K562 (cell line): ENCODE measurements around the gene LRP4. TPM values are rescaled to one million over a fixed set of nuclear protein-coding genes. Genes with fewer than 3 reads are reported as not detected.

ENCODE experiments used
- ATAC-seq: fragments of 200-7000 bp; cut with Tn5 transposase; 3 replicates; pipeline ENCODE4 v1.9.1; 2020; ENCODE audit warnings: moderate library complexity
- BruUV-seq: library from RNA; stranded (reverse); fragments of 400-500 nt; replicated peaks from 2 replicates; lab custom pipeline; 2021; lab: Mats Ljungman, UMichigan
- CTCF ChIA-PET: fragments of 300-600 bp; formaldehyde crosslinking; extraction: SDS; loops from one replicate; lab custom pipeline; 2021; ENCODE audit warnings: low intra/inter-chr PET ratio; lab: Yijun Ruan, JAX
- POLR2A ChIA-PET: fragments of 300-600, 350-650 bp; sonication (Branson Sonifier 250); formaldehyde crosslinking; extraction: SDS; loops from one replicate; lab custom pipeline; 2021; ENCODE audit warnings: antibody characterized with exemption, inconsistent platforms; lab: Yijun Ruan, JAX
- DNase-seq, 4 experiments: peaks; one replicate each; pipeline versions ENCODE4 v3.0.0 to v3.0.0-alpha.2; 2011 to 2018; ENCODE audit warnings: low spot score in 3 of 4, mixed read lengths in 3 of 4; ENCODE audit errors: extremely low read depth in 1 of 4
- FAIRE-seq: peaks from 2 replicates; lab custom pipeline; 2011; peaks lifted over from hg19 to GRCh38; lab: Jason Lieb, UNC
- H2AFZ ChIP-seq: 2 replicates; pipeline ENCODE4 v1.6.0; 2011; ENCODE audit warnings: low read depth, low read length, control low read depth, inconsistent platforms
- H3K27ac ChIP-seq: fragments of 200-600 bp; 3 replicates; pipeline ENCODE4 v1.8.0; 2011; ENCODE audit warnings: low read depth, mild to moderate bottlenecking, control low read depth, inconsistent platforms, low read length, moderate library complexity, mixed read lengths; ENCODE audit errors: extremely low read depth
- H3K27me3 ChIP-seq, 2 experiments: fragments of 300-600 bp in 1 of 2; 2 replicates in 1 of 2; 3 replicates in 1 of 2; pipeline versions ENCODE4 v1.6.0 to v1.8.0; 2011; ENCODE audit warnings: inconsistent platforms in 2 of 2, low read length in 2 of 2, mild to moderate bottlenecking in 1 of 2, mixed read lengths in 1 of 2, moderate library complexity in 1 of 2; ENCODE audit not compliant: control insufficient read depth in 2 of 2, insufficient read depth in 2 of 2
- H3K36me3 ChIP-seq: fragments of 300-600 bp; 3 replicates; pipeline ENCODE4 v1.8.0; 2011; ENCODE audit warnings: mild to moderate bottlenecking, low read length, inconsistent platforms; ENCODE audit not compliant: control insufficient read depth, insufficient read depth
- H3K4me1 ChIP-seq, 2 experiments: fragments of 200-600 bp in 1 of 2; replicated peaks in 1 of 2; 2 replicates in 1 of 2; 3 replicates in 1 of 2; pipeline versions ENCODE4 v1.5.1 to v1.8.0; 2011; ENCODE audit warnings: inconsistent platforms in 2 of 2, low read length in 2 of 2, mild to moderate bottlenecking in 1 of 2, mixed read lengths in 1 of 2, moderate library complexity in 1 of 2; ENCODE audit not compliant: control insufficient read depth in 2 of 2, insufficient read depth in 2 of 2
- H3K4me2 ChIP-seq: 2 replicates; pipeline ENCODE4 v1.6.1; 2011; ENCODE audit warnings: low read length, control low read depth, inconsistent platforms, mixed read lengths; ENCODE audit not compliant: insufficient read depth
- H3K4me3 ChIP-seq: fragments of 200-600 bp; sonication (generic), shearing (Covaris generic); 2 replicates; pipeline ENCODE4 v1.5.1; 2016; ENCODE audit warnings: control low read depth, inconsistent platforms
- H3K79me2 ChIP-seq: fragments of 200-600 bp; 3 replicates; pipeline ENCODE4 v1.8.0; 2011; ENCODE audit warnings: low read length, inconsistent platforms; ENCODE audit not compliant: control insufficient read depth, insufficient read depth
- H3K9ac ChIP-seq, 2 experiments: 2 replicates each; pipeline versions ENCODE4 v1.6.0 to v1.6.1; 2011; ENCODE audit warnings: low read depth in 2 of 2, low read length in 2 of 2, control low read depth in 1 of 2, inconsistent platforms in 1 of 2, mild to moderate bottlenecking in 1 of 2, mixed read lengths in 1 of 2; ENCODE audit not compliant: insufficient read depth in 1 of 2
- H3K9me1 ChIP-seq: one replicate; pipeline ENCODE4 v1.6.0; 2011; ENCODE audit warnings: inconsistent platforms, mild to moderate bottlenecking, low read length, moderate library complexity; ENCODE audit not compliant: control insufficient read depth, insufficient read depth
- H3K9me3 ChIP-seq: replicated peaks from 2 replicates; pipeline ENCODE4 v1.5.1; 2011; ENCODE audit warnings: low read depth, low read length, inconsistent platforms; ENCODE audit not compliant: control insufficient read depth, insufficient read depth
- H4K20me1 ChIP-seq: replicated peaks from 2 replicates; pipeline ENCODE4 v1.6.1; 2011; ENCODE audit warnings: low read length, inconsistent platforms, mixed read lengths; ENCODE audit not compliant: control insufficient read depth, insufficient read depth
- CBFB ChIP-seq: sonication (generic); formaldehyde crosslinking; IDR thresholded peaks from 2 replicates; pipeline ENCODE4 v1.4.0; 2020; ENCODE audit warnings: mild to moderate bottlenecking, missing genetic modification reagents
- CTBP1 ChIP-seq: fragments of 450-650 bp; IDR thresholded peaks from 2 replicates; pipeline ENCODE4 v1.6.1; 2016; ENCODE audit warnings: borderline replicate concordance
- DLX4 ChIP-seq: fragments of 250-450 bp; sonication (Bioruptor Pico); IDR thresholded peaks from 2 replicates; pipeline ENCODE4 v1.6.1; 2021; ENCODE audit warnings: mild to moderate bottlenecking
- FOXA3 ChIP-seq, 2 experiments: fragments of 450-650 bp in 1 of 2; sonication (generic) in 1 of 2; formaldehyde crosslinking; IDR thresholded peaks in 1 of 2; conservative IDR thresholded peaks in 1 of 2; 2 replicates each; pipeline versions ENCODE4 v1.4.0 to v1.8.0; 2020 to 2022; ENCODE audit warnings: mild to moderate bottlenecking in 2 of 2, missing genetic modification reagents in 1 of 2
- JUND ChIP-seq, 2 experiments: IDR thresholded peaks; 2 replicates in 1 of 2; 3 replicates in 1 of 2; pipeline ENCODE4 v1.6.1; 2011; ENCODE audit warnings: borderline replicate concordance in 2 of 2, low read depth in 2 of 2, low read length in 2 of 2, improper control_type of control experiment in 1 of 2, missing biosample characterization in 1 of 2, missing genetic modification characterization in 1 of 2, missing genetic modification reagents in 1 of 2
- MAFK ChIP-seq: IDR thresholded peaks from 2 replicates; pipeline ENCODE4 v1.6.1; 2011; ENCODE audit warnings: low read length, improper control_type of control experiment
- MXI1 ChIP-seq: IDR thresholded peaks from 2 replicates; pipeline ENCODE4 v1.6.1; 2011; ENCODE audit warnings: low read depth, mild to moderate bottlenecking, improper control_type of control experiment, low read length
- SMAD3 ChIP-seq: fragments of 450-650 bp; formaldehyde crosslinking; conservative IDR thresholded peaks from 2 replicates; pipeline ENCODE4 v1.4.0; 2020; ENCODE audit warnings: mild to moderate bottlenecking
- STAG1 ChIP-seq: sonication (generic); formaldehyde crosslinking; IDR thresholded peaks from 2 replicates; pipeline ENCODE4 v1.5.0; 2020; ENCODE audit warnings: missing genetic modification reagents, borderline replicate concordance
- TBL1XR1 ChIP-seq, 2 experiments: IDR thresholded peaks; 2 replicates each; pipeline ENCODE4 v1.6.1; 2012; ENCODE audit warnings: improper control_type of control experiment in 2 of 2, low read length in 2 of 2, mild to moderate bottlenecking in 1 of 2
- ZBTB33 ChIP-seq: sonication (generic); formaldehyde crosslinking; IDR thresholded peaks from 2 replicates; pipeline ENCODE4 v1.8.1; 2023; ENCODE audit warnings: mild to moderate bottlenecking, missing genetic modification reagents
- WGBS: fragments of 100-300 bp; shearing (Covaris generic); methylation state at CpG from one replicate; pipeline ENCODE4 v1.1.6; 2016; ENCODE audit warnings: low coverage, mixed read lengths; ENCODE audit not compliant: insufficient coverage; ENCODE audit errors: missing lambda C conversion rate; 5-methylcytosine and 5-hydroxymethylcytosine counted together
- in situ Hi-C: fragments of 300-500 bp; cut with MboI; formaldehyde crosslinking; loops from 4 replicates; pipeline ENCODE4 v1.15.0; 2018; ENCODE audit warnings: inconsistent platforms, mixed read lengths
- intact Hi-C: fragments of 100-400 bp; cut with micrococcal nuclease; formaldehyde crosslinking; loops from 2 replicates; pipeline ENCODE4 v1.14.2; 2022
- polyA plus RNA-seq, 8 experiments: library from polyadenylated mRNA; depleted of rRNA in 4 of 8; stranded (reverse) in 5 of 8; unstranded in 3 of 8; fragments of >200 nt; fragmentation: Nextera tagmentation in 2 of 8; fragmentation: Illumina TruSeq in 1 of 8; extraction: Ambion mirVana in 2 of 8; extraction: Trizol in 1 of 8; gene quantifications; 2 replicates each; pipeline versions ENCODE4 v1.2.1 to v1.2.3, GENCODE V29; 2011 to 2014; ENCODE audit warnings: inconsistent platforms in 1 of 8, missing spikeins in 1 of 8
- total RNA-seq, 7 experiments: library from RNA; depleted of rRNA in 6 of 7; stranded (reverse); fragments of >200 nt in 6 of 7; fragmentation: Illumina TruSeq in 2 of 7; extraction: Trizol in 2 of 7; gene quantifications; 2 replicates each; pipeline versions ENCODE4 v1.2.1 to v1.2.3, GENCODE V29; 2011 to 2021; ENCODE audit warnings: low replicate concordance in 1 of 7
- TF ChIP-seq, protein P1 (sequence below): fragments of 250-450 bp; sonication (Bioruptor Pico); IDR thresholded peaks from 2 replicates; pipeline ENCODE4 v1.5.0; 2021; ENCODE audit warnings: mild to moderate bottlenecking, borderline replicate concordance

Gene LRP4
- total and polyA plus RNA-seq, 9 of the 15 experiments (the other 6 are each of a cell fraction or from before 2014, with no cell fraction given): 0.04 to 0.54 (median 0.10) TPM

DNA sequence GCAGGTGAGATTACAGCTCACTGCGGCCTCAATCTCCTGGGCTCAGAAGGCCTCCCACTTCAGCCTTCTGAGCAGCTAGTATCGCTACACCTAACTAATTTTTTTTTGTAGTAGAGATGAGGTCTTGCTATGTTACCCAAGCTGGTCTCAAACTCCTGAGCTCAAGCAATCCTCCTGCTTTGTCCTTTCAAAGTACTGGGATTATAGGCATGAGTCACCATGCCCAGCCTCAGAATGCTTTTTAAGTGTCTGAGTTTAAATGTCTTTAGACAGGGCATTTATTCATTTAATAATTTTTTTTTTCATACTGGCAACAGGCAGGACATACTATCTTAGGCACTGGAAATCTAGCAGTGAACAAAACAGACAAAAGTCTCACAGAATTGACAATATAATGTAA, 27.7 kb downstream of the LRP4 start (continued):
- TF ChIP-seq DLX4 (no peak), SMAD3 (CRISPR knock-in tag) (no peak)

DNA sequence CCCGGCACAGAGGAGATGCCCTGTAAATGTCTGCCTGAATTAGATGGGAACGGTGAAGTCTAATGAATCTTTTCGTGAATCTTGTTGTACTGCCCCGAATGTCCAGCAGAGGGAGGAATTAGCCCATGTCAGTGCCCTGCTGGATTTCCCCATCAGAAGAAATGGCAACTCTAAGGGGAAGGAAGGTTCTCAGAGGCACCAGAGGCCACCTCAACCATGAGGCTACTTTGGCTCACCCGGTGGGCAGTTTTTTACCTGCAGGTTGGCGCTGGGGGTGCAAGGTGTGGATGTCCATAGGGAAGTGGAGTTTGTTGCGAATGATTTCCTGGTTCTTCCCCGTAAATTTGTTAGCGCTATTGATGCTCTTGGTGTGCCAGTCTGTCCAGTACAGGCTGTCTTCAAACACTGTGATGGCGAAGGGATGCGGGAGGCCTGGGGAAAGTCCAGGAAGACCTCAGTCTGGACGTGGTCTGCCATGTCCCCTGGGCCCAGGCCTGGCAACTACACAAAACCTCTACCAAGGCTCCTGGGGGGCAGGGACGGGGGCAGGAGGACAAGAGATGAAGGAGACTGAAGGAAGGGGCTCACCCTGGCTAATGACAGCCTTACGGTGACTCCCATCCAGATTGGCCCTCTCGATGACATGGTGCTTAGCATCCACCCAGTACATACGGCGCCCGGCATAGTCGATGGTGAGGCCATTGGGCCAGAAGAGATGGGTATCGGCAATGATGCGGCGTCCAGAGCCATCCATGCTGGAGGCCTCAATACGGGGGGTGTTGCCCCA, 28.5 kb downstream of the LRP4 start:
- Histone ChIP-seq H3K79me2 (no peaks in the 10 kb centered on the region), H3K9ac (no peak overlapping the region), H4K20me1 (no peaks in the 10 kb centered on the region; the same call in 1 of the 2 replicates), H3K27me3 (peaks cover 18 to 45% of the 10 kb centered on the region in 2 experiments; a peak in 4 of 5 replicates), H3K4me2 (no peak overlapping the region), H2AFZ (no peak overlapping the region), H3K4me3 (no peak overlapping the region), H3K36me3 (no peaks in the 10 kb centered on the region), H3K9me1 (no peaks in the 10 kb centered on the region), H3K9me3 (no peaks in the 10 kb centered on the region), H3K27ac (no peak overlapping the region), H3K4me1 (peaks cover 0 to 11% of the 10 kb centered on the region in 2 experiments; a peak in 3 of 5 replicates)
- no TSS peak for BruUV-seq
- ChIA-PET CTCF (interaction anchor here (0.6 to 4.6 kb wide), 6 partner anchors 28 to 465 kb away, joined by 3 to 35 read pairs (median 4); partner anchors contain the start of gene LRP4), POLR2A (interaction anchor here (0.7 kb wide), 1 partner anchor 30 kb away, joined by 3 read pairs; no protein-coding TSS in a partner anchor)
- DNase-seq (peak; percentile 69 to 79 (median 71)), ATAC-seq (peak; percentile 87), FAIRE-seq (peak; percentile 95)
- 34% methylated on average over 23 of the region's 23 CpGs for WGBS
- in situ Hi-C loops (loop anchor here (5.0 to 10.0 kb wide), 2 partner anchors 272 to 465 kb away; partner anchors contain the start of gene MYBPC3), intact Hi-C loops (loop anchor here (1.0 to 10.0 kb wide), 5 partner anchors 212 to 565 kb away; partner anchors contain the start of gene MYBPC3)
- peak; percentile 94 for TF ChIP-seq STAG1 (CRISPR knock-in tag)
- no peak for TF ChIP-seq CBFB (CRISPR knock-in tag)
- peak in 1 of 2 experiments; percentile 33; a peak in 1 of 4 replicates for TF ChIP-seq TBL1XR1 (IDR thresholded peaks at IDR 0.05; ENCODE audit: low read length in 2 of 2)
- 0 out of 4 replicates have a peak, but pooled peaks of 1 of the 2 experiments have one; percentile 28 for TF ChIP-seq FOXA3 (CRISPR knock-in tag; conservative IDR thresholded peaks at IDR 0.05 in 1 of 2, IDR thresholded peaks at IDR 0.05 in 1 of 2)
- TF ChIP-seq CTBP1: 0 out of 2 replicates have a peak, but pooled peaks have one; percentile 39
- TF ChIP-seq MAFK: peak; percentile 6; the same call in 1 of the 2 replicates
- 0 out of 2 replicates have a peak, but pooled peaks have one; percentile 14 for TF ChIP-seq ZBTB33 (CRISPR knock-in tag)
- TF ChIP-seq, protein P1, sequence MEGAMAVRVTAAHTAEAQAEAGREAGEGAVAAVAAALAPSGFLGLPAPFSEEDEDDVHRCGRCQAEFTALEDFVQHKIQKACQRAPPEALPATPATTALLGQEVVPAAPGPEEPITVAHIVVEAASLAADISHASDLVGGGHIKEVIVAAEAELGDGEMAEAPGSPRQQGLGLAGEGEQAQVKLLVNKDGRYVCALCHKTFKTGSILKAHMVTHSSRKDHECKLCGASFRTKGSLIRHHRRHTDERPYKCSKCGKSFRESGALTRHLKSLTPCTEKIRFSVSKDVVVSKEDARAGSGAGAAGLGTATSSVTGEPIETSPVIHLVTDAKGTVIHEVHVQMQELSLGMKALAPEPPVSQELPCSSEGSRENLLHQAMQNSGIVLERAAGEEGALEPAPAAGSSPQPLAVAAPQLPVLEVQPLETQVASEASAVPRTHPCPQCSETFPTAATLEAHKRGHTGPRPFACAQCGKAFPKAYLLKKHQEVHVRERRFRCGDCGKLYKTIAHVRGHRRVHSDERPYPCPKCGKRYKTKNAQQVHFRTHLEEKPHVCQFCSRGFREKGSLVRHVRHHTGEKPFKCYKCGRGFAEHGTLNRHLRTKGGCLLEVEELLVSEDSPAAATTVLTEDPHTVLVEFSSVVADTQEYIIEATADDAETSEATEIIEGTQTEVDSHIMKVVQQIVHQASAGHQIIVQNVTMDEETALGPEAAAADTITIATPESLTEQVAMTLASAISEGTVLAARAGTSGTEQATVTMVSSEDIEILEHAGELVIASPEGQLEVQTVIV (CRISPR knock-in tag): no peak
- TF ChIP-seq JUND (IDR thresholded peaks at IDR 0.05; ENCODE audit: borderline replicate concordance, low read depth, low read length): peak; percentile 54; the same call in 1 of the 2 replicates
- no peak for TF ChIP-seq JUND (tag; IDR thresholded peaks at IDR 0.05; ENCODE audit: borderline replicate concordance, low read depth, low read length)
- no peak for TF ChIP-seq MXI1
